ENCODE data around the gene RPAIN.

DNA sequence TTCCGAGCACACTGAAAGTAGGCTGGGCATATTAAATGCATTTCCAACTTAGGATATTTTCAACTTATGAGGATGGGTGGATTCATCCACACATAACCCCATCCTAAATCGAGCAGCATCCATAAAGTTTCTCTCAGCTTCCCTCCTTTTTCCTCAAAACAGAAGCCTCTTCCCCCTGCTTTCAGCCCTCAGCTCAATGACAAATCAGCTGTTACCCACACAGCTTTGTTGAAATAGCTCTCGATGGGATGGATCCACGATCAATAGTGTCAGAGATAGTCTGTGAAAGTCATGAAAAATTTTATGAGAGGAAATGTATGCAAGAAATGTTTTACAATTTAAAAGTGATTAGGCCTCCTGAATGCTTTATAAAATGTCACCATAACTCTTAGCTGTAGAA, 46.3 kb downstream of the RPAIN start:
- TF ChIP-seq, protein P1, sequence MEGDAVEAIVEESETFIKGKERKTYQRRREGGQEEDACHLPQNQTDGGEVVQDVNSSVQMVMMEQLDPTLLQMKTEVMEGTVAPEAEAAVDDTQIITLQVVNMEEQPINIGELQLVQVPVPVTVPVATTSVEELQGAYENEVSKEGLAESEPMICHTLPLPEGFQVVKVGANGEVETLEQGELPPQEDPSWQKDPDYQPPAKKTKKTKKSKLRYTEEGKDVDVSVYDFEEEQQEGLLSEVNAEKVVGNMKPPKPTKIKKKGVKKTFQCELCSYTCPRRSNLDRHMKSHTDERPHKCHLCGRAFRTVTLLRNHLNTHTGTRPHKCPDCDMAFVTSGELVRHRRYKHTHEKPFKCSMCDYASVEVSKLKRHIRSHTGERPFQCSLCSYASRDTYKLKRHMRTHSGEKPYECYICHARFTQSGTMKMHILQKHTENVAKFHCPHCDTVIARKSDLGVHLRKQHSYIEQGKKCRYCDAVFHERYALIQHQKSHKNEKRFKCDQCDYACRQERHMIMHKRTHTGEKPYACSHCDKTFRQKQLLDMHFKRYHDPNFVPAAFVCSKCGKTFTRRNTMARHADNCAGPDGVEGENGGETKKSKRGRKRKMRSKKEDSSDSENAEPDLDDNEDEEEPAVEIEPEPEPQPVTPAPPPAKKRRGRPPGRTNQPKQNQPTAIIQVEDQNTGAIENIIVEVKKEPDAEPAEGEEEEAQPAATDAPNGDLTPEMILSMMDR (conservative IDR thresholded peaks at IDR 0.05; ENCODE audit: low read depth in 2 of 2): no peak
- no peak for TF ChIP-seq EZH2phosphoT487 (IDR thresholded peaks at IDR 0.05; ENCODE audit: unreplicated experiment)
- TF ChIP-seq POLR2AphosphoS5 (IDR thresholded peaks at IDR 0.05; ENCODE audit: low read depth): no peak
- no peak for TF ChIP-seq JUNB (IDR thresholded peaks at IDR 0.05; ENCODE audit: unreplicated experiment)
- TF ChIP-seq ETS1 (IDR thresholded peaks at IDR 0.05): no peak
- TF ChIP-seq, protein P2, sequence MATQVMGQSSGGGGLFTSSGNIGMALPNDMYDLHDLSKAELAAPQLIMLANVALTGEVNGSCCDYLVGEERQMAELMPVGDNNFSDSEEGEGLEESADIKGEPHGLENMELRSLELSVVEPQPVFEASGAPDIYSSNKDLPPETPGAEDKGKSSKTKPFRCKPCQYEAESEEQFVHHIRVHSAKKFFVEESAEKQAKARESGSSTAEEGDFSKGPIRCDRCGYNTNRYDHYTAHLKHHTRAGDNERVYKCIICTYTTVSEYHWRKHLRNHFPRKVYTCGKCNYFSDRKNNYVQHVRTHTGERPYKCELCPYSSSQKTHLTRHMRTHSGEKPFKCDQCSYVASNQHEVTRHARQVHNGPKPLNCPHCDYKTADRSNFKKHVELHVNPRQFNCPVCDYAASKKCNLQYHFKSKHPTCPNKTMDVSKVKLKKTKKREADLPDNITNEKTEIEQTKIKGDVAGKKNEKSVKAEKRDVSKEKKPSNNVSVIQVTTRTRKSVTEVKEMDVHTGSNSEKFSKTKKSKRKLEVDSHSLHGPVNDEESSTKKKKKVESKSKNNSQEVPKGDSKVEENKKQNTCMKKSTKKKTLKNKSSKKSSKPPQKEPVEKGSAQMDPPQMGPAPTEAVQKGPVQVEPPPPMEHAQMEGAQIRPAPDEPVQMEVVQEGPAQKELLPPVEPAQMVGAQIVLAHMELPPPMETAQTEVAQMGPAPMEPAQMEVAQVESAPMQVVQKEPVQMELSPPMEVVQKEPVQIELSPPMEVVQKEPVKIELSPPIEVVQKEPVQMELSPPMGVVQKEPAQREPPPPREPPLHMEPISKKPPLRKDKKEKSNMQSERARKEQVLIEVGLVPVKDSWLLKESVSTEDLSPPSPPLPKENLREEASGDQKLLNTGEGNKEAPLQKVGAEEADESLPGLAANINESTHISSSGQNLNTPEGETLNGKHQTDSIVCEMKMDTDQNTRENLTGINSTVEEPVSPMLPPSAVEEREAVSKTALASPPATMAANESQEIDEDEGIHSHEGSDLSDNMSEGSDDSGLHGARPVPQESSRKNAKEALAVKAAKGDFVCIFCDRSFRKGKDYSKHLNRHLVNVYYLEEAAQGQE (IDR thresholded peaks at IDR 0.05; ENCODE audit: unreplicated experiment): no peak
- TF ChIP-seq ZNF331 (CRISPR knock-in tag; IDR thresholded peaks at IDR 0.05; ENCODE audit: low read depth): no peak
- TF ChIP-seq EZH2 (IDR thresholded peaks at IDR 0.05; ENCODE audit: low read depth, unreplicated experiment): no peak
- no peak for TF ChIP-seq CREB1 (CRISPR knock-in tag; IDR thresholded peaks at IDR 0.05; ENCODE audit: low read depth)
- TF ChIP-seq STAT1 (IDR thresholded peaks at IDR 0.05; ENCODE audit: unreplicated experiment): no peak
- no peak for TF ChIP-seq ZNF462 (CRISPR knock-in tag; IDR thresholded peaks at IDR 0.05)
- TF ChIP-seq NANOG (IDR thresholded peaks at IDR 0.05; ENCODE audit: borderline replicate concordance): no peak
- TF ChIP-seq ZNF114 (CRISPR knock-in tag; IDR thresholded peaks at IDR 0.05): no peak
